Myometrial cell (primary cell): ENCODE measurements around the gene CYP2J2. TPM values are rescaled to one million over a fixed set of nuclear protein-coding genes. Genes with fewer than 3 reads are reported as not detected.

Experiments used
- total RNA-seq: library from RNA; depleted of rRNA; stranded (reverse); fragments of >200 nt; gene quantifications from 2 replicates; pipeline ENCODE4 v1.2.3, GENCODE V29; 2015

The CYP2J2 gene, protein sequence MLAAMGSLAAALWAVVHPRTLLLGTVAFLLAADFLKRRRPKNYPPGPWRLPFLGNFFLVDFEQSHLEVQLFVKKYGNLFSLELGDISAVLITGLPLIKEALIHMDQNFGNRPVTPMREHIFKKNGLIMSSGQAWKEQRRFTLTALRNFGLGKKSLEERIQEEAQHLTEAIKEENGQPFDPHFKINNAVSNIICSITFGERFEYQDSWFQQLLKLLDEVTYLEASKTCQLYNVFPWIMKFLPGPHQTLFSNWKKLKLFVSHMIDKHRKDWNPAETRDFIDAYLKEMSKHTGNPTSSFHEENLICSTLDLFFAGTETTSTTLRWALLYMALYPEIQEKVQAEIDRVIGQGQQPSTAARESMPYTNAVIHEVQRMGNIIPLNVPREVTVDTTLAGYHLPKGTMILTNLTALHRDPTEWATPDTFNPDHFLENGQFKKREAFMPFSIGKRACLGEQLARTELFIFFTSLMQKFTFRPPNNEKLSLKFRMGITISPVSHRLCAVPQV
- 0.18 TPM in 1 of 2 replicates, not detected in the other for total RNA-seq

DNA sequence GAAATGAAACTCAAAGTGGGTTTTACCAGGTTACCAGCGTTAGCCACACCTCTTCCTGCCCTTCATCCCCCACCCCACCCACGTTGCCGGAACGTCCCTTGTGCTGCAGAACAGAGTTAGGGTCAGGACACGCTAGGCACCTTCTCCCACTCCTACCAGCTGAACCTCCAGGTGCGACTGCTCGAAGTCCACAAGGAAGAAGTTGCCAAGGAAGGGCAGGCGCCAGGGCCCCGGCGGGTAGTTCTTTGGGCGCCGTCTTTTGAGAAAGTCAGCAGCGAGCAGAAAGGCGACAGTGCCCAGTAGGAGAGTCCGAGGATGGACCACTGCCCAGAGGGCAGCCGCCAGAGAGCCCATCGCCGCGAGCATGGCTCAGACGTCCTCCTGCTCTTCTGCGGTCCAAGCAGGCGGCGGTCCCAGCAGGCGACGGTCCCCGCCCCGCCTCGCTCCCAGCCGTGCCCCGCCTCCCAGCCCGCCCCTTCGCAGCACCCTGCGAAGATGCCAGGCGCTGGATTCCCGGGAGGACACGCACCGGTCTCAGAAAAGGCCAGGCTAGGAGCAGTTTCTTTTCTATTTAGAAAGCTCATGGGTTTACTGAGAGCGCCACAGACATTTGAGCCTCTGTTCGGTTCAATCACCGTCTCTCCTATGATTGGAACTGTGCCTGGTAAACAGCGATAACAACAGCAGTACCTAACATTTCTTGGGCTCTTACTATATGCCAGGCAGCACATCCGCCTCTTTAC lies at the start of gene CYP2J2:
CYP2J2 (minus strand) TSS at position 393 of the 743 bp plus-strand sequence; CDS start at position 366, 27 bp downstream.

Other genes with a start within 250 kb of the CYP2J2 start
- 2.0 TPM in 1 of 2 replicates, not detected in the other for gene HOOK1, start 111.8 kb downstream of the CYP2J2 start, total RNA-seq
- not detected in 2 replicates for gene C1orf87, start 147.0 kb upstream of the CYP2J2 start, total RNA-seq